Loucy (cell line): ENCODE measurements around the gene MRPL49.

Experiments used
- CTCF ChIP-seq: fragments of 200-600 bp; sonication (generic); conservative IDR thresholded peaks from 2 replicates; pipeline ENCODE4 v1.5.1; 2014; ENCODE audit warnings: mild to moderate bottlenecking, antibody characterized with exemption, low read length
- EZH2phosphoT487 ChIP-seq: fragments of 200-600 bp; IDR thresholded peaks from 2 replicates; pipeline ENCODE4 v1.6.1; 2018; ENCODE audit warnings: antibody characterized with exemption, mild to moderate bottlenecking, moderate library complexity, borderline replicate concordance

- TF ChIP-seq CTCF (no peak), EZH2phosphoT487 (no peak)
Observed at GRCh38 chr11:65132988-65133700, 11.0 kb downstream of the MRPL49 start.
